Stimulated activated CD4-positive, alpha-beta T cell treated with anti-CD3 and anti-CD28 coated beads, Interleukin-4, amount 100 ng/mL, for 1 hour (primary cell): ENCODE data around the gene COL4A1.

ENCODE experiments used
- DNase-seq: peaks from one replicate; pipeline ENCODE4 v3.0.0-alpha.2; 2020

COL4A1 gene

GRCh38 chr13:110254751-110255553 lies 52.0 kb downstream of the COL4A1 start:
- no peak for DNase-seq

GRCh38 chr13:110254151-110254679 lies 52.7 kb downstream of the COL4A1 start:
- DNase-seq = no peak

GRCh38 chr13:110251193-110251819 lies 55.7 kb downstream of the COL4A1 start:
- no peak for DNase-seq

GRCh38 chr13:110250258-110250891 lies 56.6 kb downstream of the COL4A1 start:
- DNase-seq = no peak

- no peak for DNase-seq
These were observed 57.6 kb downstream of the COL4A1 start for GRCh38 chr13:110249326-110249725.

GRCh38 chr13:110248449-110249143 lies 58.4 kb downstream of the COL4A1 start:
- no peak for DNase-seq

- DNase-seq = no peak
These were observed 60.4 kb downstream of the COL4A1 start for GRCh38 chr13:110246530-110246929.

- DNase-seq = no peak
These were observed 61.5 kb downstream of the COL4A1 start for GRCh38 chr13:110245416-110245899.

- DNase-seq = no peak
These were observed 62.0 kb downstream of the COL4A1 start for GRCh38 chr13:110244976-110245375.

- DNase-seq = no peak
These were observed 62.7 kb downstream of the COL4A1 start for GRCh38 chr13:110244071-110244830.

GRCh38 chr13:110242615-110243014 lies 64.3 kb downstream of the COL4A1 start:
- DNase-seq = no peak

GRCh38 chr13:110240943-110241342 lies 66.0 kb downstream of the COL4A1 start:
- no peak for DNase-seq

GRCh38 chr13:110240352-110240751 lies 66.6 kb downstream of the COL4A1 start:
- DNase-seq = no peak

- DNase-seq = no peak
These were observed 67.5 kb downstream of the COL4A1 start for GRCh38 chr13:110239280-110240125.

GRCh38 chr13:110238818-110239195 lies 68.2 kb downstream of the COL4A1 start:
- no peak for DNase-seq

GRCh38 chr13:110237875-110238817 lies 68.8 kb downstream of the COL4A1 start:
- DNase-seq = no peak

- DNase-seq = no peak
These were observed 70.1 kb downstream of the COL4A1 start for GRCh38 chr13:110236831-110237261.

- no peak for DNase-seq
These were observed 70.5 kb downstream of the COL4A1 start for GRCh38 chr13:110236431-110236830.

- no peak for DNase-seq
These were observed 72.4 kb downstream of the COL4A1 start for GRCh38 chr13:110234532-110234931.

GRCh38 chr13:110233951-110234280 lies 73.0 kb downstream of the COL4A1 start:
- DNase-seq = no peak
